Natural killer cell (primary cell): ENCODE results near the gene BTBD19. TPM values are rescaled to one million over a fixed set of nuclear protein-coding genes. Genes with fewer than 3 reads are reported as not detected.

Experiments used
- ATAC-seq, 3 donors: fragments of 150-1000 bp in 2 of 3; fragments of 200-7000 bp in 1 of 3; cut with Tn5 transposase; 1 replicate in 1 of 3; 2 replicates in 2 of 3; pipeline ENCODE4 v1.10.0; 2021; ENCODE audit warnings: mild to moderate bottlenecking in 2 of 3, moderate library complexity in 2 of 3
- DNase-seq, 2 donors: peaks; one replicate each; pipeline versions ENCODE4 v3.0.0 to v3.0.0-alpha.2; 2013 to 2021; ENCODE audit warnings: mixed read lengths in 1 of 2
- H3K27ac ChIP-seq: one replicate; pipeline ENCODE4 v1.5.1; 2013; ENCODE audit warnings: mild to moderate bottlenecking, low read length
- H3K27me3 ChIP-seq: one replicate; pipeline ENCODE4 v1.6.1; 2013; ENCODE audit warnings: low read length; ENCODE audit not compliant: control insufficient read depth, insufficient read depth
- H3K36me3 ChIP-seq: one replicate; pipeline ENCODE4 v1.6.1; 2013; ENCODE audit warnings: low read length; ENCODE audit not compliant: control insufficient read depth, insufficient read depth
- H3K4me1 ChIP-seq: one replicate; pipeline ENCODE4 v1.6.1; 2013; ENCODE audit warnings: low read length; ENCODE audit not compliant: control insufficient read depth, insufficient read depth
- H3K4me3 ChIP-seq: one replicate; pipeline ENCODE4 v1.5.1; 2013; ENCODE audit warnings: low read length
- H3K9me3 ChIP-seq: one replicate; pipeline ENCODE4 v1.6.1; 2013; ENCODE audit warnings: low read length; ENCODE audit not compliant: control insufficient read depth, insufficient read depth
- H3K27ac Mint-ChIP-seq, 2 donors: one replicate each; pipeline ENCODE4 v1.8.0; 2022; ENCODE audit warnings: mild to moderate bottlenecking in 2 of 2, mixed read lengths in 2 of 2, moderate library complexity in 1 of 2
- H3K27me3 Mint-ChIP-seq, 2 donors: one replicate each; pipeline ENCODE4 v1.8.0; 2022; ENCODE audit warnings: low read depth in 2 of 2, mixed read lengths in 2 of 2
- H3K36me3 Mint-ChIP-seq: one replicate; pipeline ENCODE4 v1.8.0; 2022; ENCODE audit warnings: mixed read lengths
- H3K4me1 Mint-ChIP-seq, 2 donors: one replicate each; pipeline ENCODE4 v1.8.0; 2022; ENCODE audit warnings: mixed read lengths in 2 of 2
- H3K4me3 Mint-ChIP-seq: one replicate; pipeline ENCODE4 v1.8.0; 2022; ENCODE audit warnings: mild to moderate bottlenecking, moderate library complexity, mixed read lengths
- H3K9me3 Mint-ChIP-seq, 2 donors: one replicate each; pipeline ENCODE4 v1.8.0; 2022; ENCODE audit warnings: mixed read lengths in 2 of 2
- CTCF ChIP-seq: fragments of 200-600 bp; IDR thresholded peaks from one replicate; pipeline ENCODE4 v1.8.0; 2022; ENCODE audit warnings: antibody characterized with exemption
- WGBS: methylation state at CpG from one replicate; pipeline ENCODE4 v1.1.7; 2013; ENCODE audit warnings: missing lambda C conversion rate; ENCODE audit not compliant: insufficient coverage; 5-methylcytosine and 5-hydroxymethylcytosine counted together
- intact Hi-C: fragments of 100-400 bp; cut with micrococcal nuclease; formaldehyde crosslinking; loops from one replicate; pipeline ENCODE4 v1.14.2; 2022
- total RNA-seq, 4 donors: library from RNA; stranded (reverse); fragments of 120-200 nt in 1 of 4; gene quantifications; one replicate each; pipeline versions ENCODE4 v1.2.3 to v1.2.4, GENCODE V29; 2013 to 2022

The BTBD19 gene
- total RNA-seq, 3 donors from 2014 or later (not counting 1 experiment from before 2014, with no cell fraction given): 4.4 to 5.7 (median 4.9) TPM

GRCh38 chr1:44828003-44828651 is 19.8 kb downstream of the BTBD19 start:
- TF ChIP-seq CTCF: no peak
- ATAC-seq (no peak), DNase-seq (no peak)
- Histone ChIP-seq H3K36me3 (no peaks in the 10 kb centered on the region), H3K27me3 (no peaks in the 10 kb centered on the region), H3K27ac (no peak overlapping the region), H3K4me1 (peaks cover 11% of the 10 kb centered on the region), H3K4me3 (no peak overlapping the region), H3K9me3 (no peaks in the 10 kb centered on the region)
- Mint-ChIP-seq H3K9me3 (no peaks in the 10 kb centered on the region), H3K27me3 (peaks cover 0 to 4% of the 10 kb centered on the region in 2 donors), H3K36me3 (no peaks in the 10 kb centered on the region), H3K27ac (no peak overlapping the region), H3K4me1 (no peaks in the 10 kb centered on the region), H3K4me3 (no peak overlapping the region)
- intact Hi-C loops: no loop called here
- WGBS: 97% methylated on average over 21 of the region's 21 CpGs

GRCh38 chr1:44828841-44829440 is 20.6 kb downstream of the BTBD19 start:
- no peak overlapping the region for H3K4me3 Mint-ChIP-seq
- H3K36me3 Mint-ChIP-seq: no peaks in the 10 kb centered on the region
- peaks cover 11% of the 10 kb centered on the region for H3K4me1 ChIP-seq
- H3K9me3 Mint-ChIP-seq: no peaks in the 10 kb centered on the region
- 96% methylated on average over 15 of the region's 15 CpGs for WGBS
- H3K27me3 ChIP-seq: no peaks in the 10 kb centered on the region
- no peak overlapping the region for H3K27ac ChIP-seq
- no peak for TF ChIP-seq CTCF
- H3K27ac Mint-ChIP-seq: no peak overlapping the region
- no peak for DNase-seq
- ATAC-seq: no peak
- intact Hi-C loops: no loop called here
- no peaks in the 10 kb centered on the region for H3K4me1 Mint-ChIP-seq
- no peak overlapping the region for H3K4me3 ChIP-seq
- H3K27me3 Mint-ChIP-seq: peaks cover 0 to 4% of the 10 kb centered on the region in 2 donors
- no peaks in the 10 kb centered on the region for H3K36me3 ChIP-seq
- H3K9me3 ChIP-seq: no peaks in the 10 kb centered on the region

GRCh38 chr1:44829506-44830384 is 21.4 kb downstream of the BTBD19 start:
- intact Hi-C loops: no loop called here
- Histone ChIP-seq H3K27ac (no peak overlapping the region), H3K4me3 (no peak overlapping the region), H3K36me3 (no peaks in the 10 kb centered on the region), H3K9me3 (no peaks in the 10 kb centered on the region), H3K27me3 (no peaks in the 10 kb centered on the region), H3K4me1 (peaks cover 11% of the 10 kb centered on the region)
- Mint-ChIP-seq H3K4me1 (no peaks in the 10 kb centered on the region), H3K9me3 (no peaks in the 10 kb centered on the region), H3K27ac (no peak overlapping the region), H3K27me3 (peaks cover 0 to 4% of the 10 kb centered on the region in 2 donors), H3K4me3 (no peak overlapping the region), H3K36me3 (no peaks in the 10 kb centered on the region)
- no peak for TF ChIP-seq CTCF
- ATAC-seq (no peak), DNase-seq (no peak)
- 73% methylated on average over 12 of the region's 12 CpGs for WGBS
